GM19452 (cell line): ENCODE measurements around the gene LRRC2.
"Not testable (repeated sequence)": the region's sequence is repeated elsewhere in the genome, so short reads cannot be mapped to it uniquely, and the experiment has no call there.

Experiments used
- ATAC-seq: cut with Tn5 transposase; IDR thresholded peaks from one replicate; pipeline ENCODE4 v1.9.1; 2021; ENCODE audit not compliant: unreplicated experiment

Gene LRRC2

DNA sequence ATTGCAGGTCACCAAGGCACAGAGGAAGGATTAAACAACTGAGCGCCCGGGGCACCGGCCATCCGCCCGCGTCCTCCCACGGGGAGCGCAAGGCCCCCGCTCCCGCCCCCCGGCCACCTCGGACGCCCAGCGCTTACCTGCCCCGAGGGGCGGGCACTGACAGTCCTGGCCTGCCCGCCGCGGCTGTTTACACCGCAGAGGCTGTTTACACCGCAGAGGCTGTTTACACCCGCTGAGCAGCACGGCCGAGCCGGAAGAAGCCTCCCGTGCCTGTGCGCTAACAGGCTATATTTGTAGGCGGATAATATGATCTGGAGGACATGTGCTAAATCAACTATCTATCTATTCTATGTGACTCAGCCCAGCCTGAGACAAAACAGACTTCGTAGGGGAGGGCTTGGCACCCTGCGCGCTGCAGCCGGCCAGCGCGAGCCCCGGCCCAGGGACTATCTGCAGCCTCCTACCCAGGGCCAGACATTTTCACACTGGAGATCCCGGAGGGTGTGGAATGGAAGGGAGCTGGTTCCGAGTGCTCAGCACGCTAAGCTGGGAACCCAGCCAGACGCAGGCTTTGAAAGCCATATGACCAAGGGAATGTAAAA lies at the start of gene LRRC2:
Gene LRRC2, minus strand, starts transcription at position 263 of the 602 bp plus-strand sequence. CDS start 14,711 bp downstream, outside the sequence.
- ATAC-seq = no peak

GRCh38 chr3:46615050-46615775 lies 49.1 kb upstream of the LRRC2 start:
- ATAC-seq = no peak

DNA sequence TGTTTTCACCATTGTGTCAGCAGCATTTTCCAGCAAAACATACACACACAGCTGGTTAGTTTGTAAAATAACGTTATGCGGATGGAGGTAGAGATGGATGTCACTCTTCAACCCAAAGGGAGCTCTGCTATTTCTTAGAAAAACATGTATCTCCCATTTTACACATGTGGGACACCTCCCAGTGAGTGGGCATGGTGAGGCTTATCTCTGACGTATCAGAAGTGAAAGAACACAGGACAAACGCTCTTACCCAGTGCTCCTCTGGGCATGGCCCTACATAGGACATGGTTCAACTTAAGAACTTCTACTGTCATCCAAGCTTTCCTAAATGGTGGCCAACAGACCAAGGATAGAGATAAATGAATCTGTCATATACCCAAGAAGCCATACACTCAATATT lies 48.3 kb upstream of the LRRC2 start:
- ATAC-seq = no peak

GRCh38 chr3:46613313-46614005 lies 47.4 kb upstream of the LRRC2 start:
- ATAC-seq = no peak

DNA sequence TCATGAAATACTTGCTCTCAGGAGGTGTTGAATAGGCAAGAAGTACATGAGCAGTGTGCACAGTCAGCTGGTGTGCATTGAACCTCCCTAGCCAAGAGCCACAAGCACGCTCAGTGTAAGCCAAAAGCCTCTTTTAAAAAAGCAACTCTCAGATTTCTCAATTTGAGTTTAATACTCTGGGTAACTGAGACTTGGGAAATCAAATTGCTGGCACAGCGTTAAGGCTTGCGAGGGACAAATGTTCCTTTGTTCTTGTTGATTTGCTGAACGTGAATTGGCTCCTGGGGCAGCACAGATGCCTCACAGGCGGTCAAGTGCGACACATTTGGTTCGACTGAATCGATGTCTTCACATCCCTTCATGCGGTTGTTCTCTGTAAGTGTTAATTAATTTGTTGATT lies 46.2 kb upstream of the LRRC2 start, which contains the start of gene FAM240A:
Gene FAM240A, plus strand, starts transcription at position 202 of the 400 bp plus-strand sequence. Its CDS starts 159 bp downstream, at position 361.
- ATAC-seq = no peak

GRCh38 chr3:46609944-46610722 lies 44.0 kb upstream of the LRRC2 start:
- ATAC-seq = no peak

DNA sequence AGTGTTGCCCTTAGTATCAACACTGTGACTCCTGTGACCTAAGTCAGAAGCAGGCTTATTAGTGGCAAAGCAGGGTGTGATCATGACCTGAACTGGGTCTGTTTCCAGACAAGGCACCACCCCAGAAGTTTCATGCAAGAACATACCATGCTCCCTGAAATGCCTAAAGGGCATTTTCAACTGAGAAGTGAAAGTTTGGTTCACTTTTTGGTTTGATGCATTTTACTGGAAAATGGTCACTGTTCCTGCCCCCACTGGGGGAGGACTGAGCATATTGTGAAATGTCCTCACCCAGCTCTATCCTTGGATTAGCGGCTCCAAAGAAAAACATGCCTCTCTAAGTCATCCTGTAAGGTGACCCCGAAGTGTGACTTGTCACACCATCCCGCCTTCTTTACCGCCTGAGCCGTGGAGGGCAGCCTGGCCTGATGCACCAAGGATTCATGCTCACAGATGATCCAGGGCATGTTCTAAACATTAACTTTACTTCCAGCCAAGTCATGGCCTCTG lies 43.2 kb upstream of the LRRC2 start:
- ATAC-seq = no peak

- no peak for ATAC-seq
These were observed 41.5 kb upstream of the LRRC2 start for GRCh38 chr3:46607603-46608028.

GRCh38 chr3:46604127-46604526 lies 38.0 kb upstream of the LRRC2 start:
- ATAC-seq = no peak

DNA sequence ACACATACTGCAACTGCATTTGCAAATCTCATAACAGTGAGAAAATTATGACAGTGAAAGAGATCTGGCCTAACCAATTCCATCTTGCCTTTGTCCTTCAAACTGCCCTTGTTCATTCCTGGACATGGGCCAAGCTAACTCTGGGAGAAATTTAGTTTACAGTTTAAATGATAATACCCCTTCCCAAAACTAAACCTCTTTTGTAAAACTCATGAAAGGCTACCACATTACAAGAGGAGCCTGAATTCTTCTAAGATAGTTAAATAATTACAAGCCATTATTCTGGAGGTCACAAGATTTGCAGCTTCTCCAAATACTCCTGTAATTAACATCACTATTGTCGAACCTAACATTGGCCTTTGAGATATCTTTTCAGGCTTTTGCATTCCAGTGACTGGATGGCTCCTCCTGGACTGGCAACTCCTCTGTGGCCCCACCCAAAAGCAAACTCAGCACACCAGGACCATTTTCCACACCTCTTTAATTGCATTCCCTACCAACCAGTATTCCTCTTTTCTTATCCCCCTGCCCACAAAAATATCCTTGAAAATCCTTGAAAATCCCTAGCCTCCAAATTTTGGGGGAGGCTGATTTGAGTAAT lies 37.4 kb upstream of the LRRC2 start:
- no peak for ATAC-seq

- no peak for ATAC-seq
These were observed 33.5 kb upstream of the LRRC2 start for GRCh38 chr3:46599590-46599989.

- no peak for ATAC-seq
These were observed 29.8 kb upstream of the LRRC2 start for GRCh38 chr3:46595819-46596314.

GRCh38 chr3:46594723-46595122 lies 28.6 kb upstream of the LRRC2 start:
- ATAC-seq = no peak

GRCh38 chr3:46593979-46594378 lies 27.9 kb upstream of the LRRC2 start:
- ATAC-seq = no peak

DNA sequence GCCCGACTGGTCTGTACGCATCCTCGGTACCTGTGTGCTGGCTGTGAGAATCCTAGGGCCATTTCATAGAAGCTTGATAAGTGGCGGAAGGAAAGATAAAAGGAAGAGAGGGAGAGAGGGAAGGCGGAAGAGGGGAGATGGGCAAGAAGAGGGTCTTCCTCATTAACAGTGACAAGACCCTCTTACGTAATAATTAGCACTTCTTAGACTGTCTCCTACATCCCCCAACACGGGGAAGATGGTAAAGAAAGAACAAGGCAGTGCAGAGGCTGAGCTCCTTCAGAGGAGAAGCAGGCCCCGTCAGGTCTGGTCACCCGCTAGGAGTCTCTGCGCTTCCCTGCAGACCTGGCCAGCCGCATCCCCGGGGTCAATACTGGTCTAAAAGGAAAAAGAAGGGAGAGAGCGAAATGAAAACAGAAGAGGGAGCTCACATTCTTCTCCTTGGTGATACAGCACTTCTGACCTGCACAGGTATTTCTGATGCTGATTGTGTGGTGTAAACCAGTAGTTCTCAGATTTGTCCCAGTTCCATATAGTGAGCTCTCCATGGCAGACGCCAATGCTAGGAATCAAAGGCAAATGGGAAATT lies 27.3 kb upstream of the LRRC2 start:
- no peak for ATAC-seq

- ATAC-seq = not testable (repeated sequence)
These were observed 21.2 kb upstream of the LRRC2 start for GRCh38 chr3:46587268-46587667.

GRCh38 chr3:46586738-46587246 lies 20.7 kb upstream of the LRRC2 start:
- ATAC-seq = no peak

GRCh38 chr3:46585799-46586693 lies 19.9 kb upstream of the LRRC2 start:
- ATAC-seq = no peak
